GM13977 (cell line): ENCODE data around the gene SLC10A7.
"Not testable (repeated sequence)": the region's sequence is repeated elsewhere in the genome, so short reads cannot be mapped to it uniquely, and the experiment has no call there.

Experiments used
- DNase-seq: peaks from one replicate; pipeline ENCODE4 v3.0.0; 2012; ENCODE audit warnings: low spot score
- CTCF ChIP-seq: IDR thresholded peaks from 2 replicates; pipeline ENCODE4 v1.5.1; 2012; ENCODE audit warnings: mild to moderate bottlenecking, control low read depth; ENCODE audit not compliant: insufficient read depth; ENCODE audit errors: extremely low read depth, missing control alignments
- in situ Hi-C: fragments of 300-500 bp; cut with MboI; formaldehyde crosslinking; loops from one replicate; pipeline ENCODE4 v1.12.0; 2022; ENCODE audit warnings: low sequenced_read_pairs, low pct_unique_long_range_greater_than_20kb, mixed read lengths, inconsistent platforms; ENCODE audit not compliant: unreplicated experiment

SLC10A7 gene

GRCh38 chr4:146371812-146372211 is 149.9 kb downstream of the SLC10A7 start:
- in situ Hi-C loops = no loop called here
- DNase-seq = no peak
- TF ChIP-seq CTCF = no peak

- in situ Hi-C loops = no loop called here
These were observed 150.9 kb downstream of the SLC10A7 start for GRCh38 chr4:146370841-146371240.

GRCh38 chr4:146369446-146369845 is 152.3 kb downstream of the SLC10A7 start:
- no peak for TF ChIP-seq CTCF
- in situ Hi-C loops = no loop called here

More at GRCh38 chr4:146370841-146371240, 150.9 kb downstream of the SLC10A7 start:
- no peak for DNase-seq
- TF ChIP-seq CTCF = no peak

GRCh38 chr4:146368209-146368608 is 153.5 kb downstream of the SLC10A7 start:
- no peak for TF ChIP-seq CTCF
- DNase-seq = no peak
- in situ Hi-C loops = no loop called here

More at GRCh38 chr4:146369446-146369845, 152.3 kb downstream of the SLC10A7 start:
- DNase-seq = no peak

GRCh38 chr4:146367347-146367746 is 154.4 kb downstream of the SLC10A7 start:
- in situ Hi-C loops = no loop called here
- DNase-seq = no peak
- TF ChIP-seq CTCF = no peak

GRCh38 chr4:146359771-146360170 is 162.0 kb downstream of the SLC10A7 start:
- DNase-seq = no peak
- in situ Hi-C loops = no loop called here
- TF ChIP-seq CTCF = no peak

GRCh38 chr4:146350114-146350513 is 171.6 kb downstream of the SLC10A7 start:
- DNase-seq, in situ Hi-C loops: not testable (repeated sequence)
